GM19043 (cell line): ENCODE measurements around the gene CFAP299.
"Not testable (repeated sequence)": the region's sequence is repeated elsewhere in the genome, so short reads cannot be mapped to it uniquely, and the experiment has no call there.

Experiments
- ATAC-seq: cut with Tn5 transposase; IDR thresholded peaks from one replicate; pipeline ENCODE4 v1.9.1; 2021; ENCODE audit warnings: low read depth; ENCODE audit not compliant: unreplicated experiment

CFAP299 gene

GRCh38 chr4:80439294-80440061 is 103.9 kb downstream of the CFAP299 start:
- ATAC-seq: not testable (repeated sequence)

GRCh38 chr4:80446248-80446647 is 110.7 kb downstream of the CFAP299 start:
- ATAC-seq: no peak

DNA sequence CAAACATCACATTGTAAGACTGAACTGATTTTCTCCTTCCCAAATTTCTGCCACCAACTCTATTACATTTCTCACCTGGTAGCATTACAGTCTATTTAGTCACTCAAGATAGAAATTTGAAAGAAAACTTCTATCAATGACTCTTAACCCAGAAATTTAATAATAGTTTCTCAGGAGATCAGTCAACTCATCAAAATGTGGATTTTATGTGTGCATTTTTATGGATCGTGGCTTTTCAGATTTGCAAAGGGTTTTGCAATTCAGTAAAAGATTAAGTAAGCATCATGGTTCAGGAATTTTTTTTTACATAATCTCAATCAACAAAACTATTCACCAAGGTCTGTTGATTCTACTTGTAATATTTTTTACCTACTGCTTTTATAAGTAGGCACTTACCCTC is 111.1 kb downstream of the CFAP299 start:
- no peak for ATAC-seq

- ATAC-seq: no peak
These were observed 112.0 kb downstream of the CFAP299 start for GRCh38 chr4:80447493-80447892.

- no peak for ATAC-seq
These were observed 112.5 kb downstream of the CFAP299 start for GRCh38 chr4:80448056-80448455.

- no peak for ATAC-seq
These were observed 116.5 kb downstream of the CFAP299 start for GRCh38 chr4:80452055-80452454.

GRCh38 chr4:80452768-80453167 is 117.2 kb downstream of the CFAP299 start:
- no peak for ATAC-seq

GRCh38 chr4:80454040-80454439 is 118.5 kb downstream of the CFAP299 start:
- no peak for ATAC-seq

DNA sequence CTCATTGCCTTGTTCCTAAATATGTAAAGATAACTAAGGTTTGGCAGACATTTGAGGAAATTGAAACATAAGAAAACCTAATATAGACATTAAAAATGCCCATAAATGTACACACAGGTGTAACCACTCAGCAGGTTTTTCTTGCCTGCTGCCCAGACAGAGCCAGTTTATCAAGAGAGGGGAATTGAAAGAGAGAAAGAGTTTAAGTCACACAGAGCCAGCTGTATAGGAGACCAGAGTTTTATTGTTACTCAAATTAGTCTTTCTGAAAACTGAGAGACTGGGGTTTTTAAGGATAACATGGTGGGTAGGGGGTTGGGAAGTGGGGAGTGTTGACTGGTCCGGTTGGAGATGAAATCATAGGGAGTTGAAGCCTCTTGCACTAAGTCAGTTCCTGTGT is 119.0 kb downstream of the CFAP299 start:
- ATAC-seq: no peak

- no peak for ATAC-seq
These were observed 124.5 kb downstream of the CFAP299 start for GRCh38 chr4:80459918-80460473.

DNA sequence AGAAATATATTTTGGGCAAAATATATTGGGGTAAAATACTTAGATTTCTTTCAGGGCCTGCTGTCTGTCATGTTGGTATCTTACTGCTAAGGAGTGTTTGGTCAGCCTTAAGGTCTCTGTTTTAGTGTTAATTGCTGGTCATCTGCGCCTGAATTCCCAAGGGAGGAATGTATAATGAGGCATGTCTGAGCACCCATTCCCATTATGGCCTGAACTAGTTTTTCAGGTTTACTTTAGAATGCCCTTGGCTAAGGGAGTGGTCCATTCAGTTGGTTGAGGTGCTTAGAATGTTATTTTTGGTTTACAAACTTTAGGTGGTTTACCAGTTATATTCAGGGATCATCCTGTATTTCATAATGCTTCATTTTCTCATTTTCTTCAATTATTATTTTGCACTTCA is 125.9 kb downstream of the CFAP299 start:
- ATAC-seq: no peak

DNA sequence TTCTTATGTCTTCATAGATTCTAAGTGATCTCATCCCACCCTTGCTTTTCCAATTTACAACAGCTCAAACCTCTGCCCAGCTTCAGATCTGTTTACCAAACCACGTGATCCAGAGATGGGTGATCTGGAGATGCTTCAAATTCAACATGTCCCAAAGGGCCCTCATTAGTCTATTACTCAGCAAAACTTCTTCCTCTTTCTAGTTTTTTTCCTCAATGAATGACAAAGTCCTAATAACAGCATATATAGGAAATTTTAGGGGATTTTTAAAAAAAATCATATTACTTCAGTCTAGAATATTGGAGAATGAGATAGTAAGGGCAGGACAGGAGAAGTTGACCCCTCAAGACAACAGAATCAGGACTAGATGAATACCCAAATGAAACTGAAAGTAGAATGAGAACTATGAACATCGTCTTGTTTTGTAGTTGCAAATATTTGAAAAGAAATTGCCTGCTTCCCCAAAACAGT is 127.1 kb downstream of the CFAP299 start:
- no peak for ATAC-seq

DNA sequence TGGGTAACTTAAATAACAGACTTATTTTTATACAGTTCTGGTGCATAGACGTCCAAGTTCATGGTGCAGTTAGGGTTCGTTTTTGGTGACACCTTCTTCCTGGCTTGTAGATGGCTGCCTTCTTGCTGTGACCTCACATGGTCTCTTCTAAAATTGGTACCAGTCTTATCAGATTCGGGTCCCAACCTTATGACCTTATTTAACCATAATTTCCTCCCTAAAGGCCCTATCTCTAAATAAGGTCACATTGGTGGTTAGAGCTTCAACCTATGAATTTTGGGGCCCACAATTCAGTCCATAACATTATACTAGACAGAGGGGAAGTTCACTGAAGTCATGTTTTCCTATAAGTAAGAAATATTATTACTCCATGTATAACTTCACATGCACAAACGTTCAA is 128.0 kb downstream of the CFAP299 start:
- no peak for ATAC-seq

- ATAC-seq: no peak
These were observed 129.7 kb downstream of the CFAP299 start for GRCh38 chr4:80465238-80465637.

- no peak for ATAC-seq
These were observed 130.2 kb downstream of the CFAP299 start for GRCh38 chr4:80465736-80466135.

DNA sequence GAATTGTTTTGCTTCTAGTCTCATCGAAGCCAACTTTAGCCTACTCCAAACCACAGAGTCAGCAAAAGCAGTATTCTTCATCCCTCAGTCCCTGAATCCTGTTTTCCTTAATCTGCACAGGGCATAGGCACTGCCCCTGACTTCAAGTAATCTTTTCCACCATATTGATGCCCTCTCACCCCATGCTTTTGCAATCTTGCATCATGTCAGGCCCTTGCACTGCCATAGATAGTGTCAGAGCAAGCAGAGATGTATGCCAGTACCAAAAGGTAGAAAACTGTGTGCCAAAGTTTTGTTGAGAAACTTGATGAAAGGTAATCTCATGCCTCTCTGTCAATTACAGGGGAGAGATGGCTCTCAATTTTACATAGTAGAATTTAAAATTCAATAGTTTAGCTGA is 131.1 kb downstream of the CFAP299 start:
- ATAC-seq: no peak

DNA sequence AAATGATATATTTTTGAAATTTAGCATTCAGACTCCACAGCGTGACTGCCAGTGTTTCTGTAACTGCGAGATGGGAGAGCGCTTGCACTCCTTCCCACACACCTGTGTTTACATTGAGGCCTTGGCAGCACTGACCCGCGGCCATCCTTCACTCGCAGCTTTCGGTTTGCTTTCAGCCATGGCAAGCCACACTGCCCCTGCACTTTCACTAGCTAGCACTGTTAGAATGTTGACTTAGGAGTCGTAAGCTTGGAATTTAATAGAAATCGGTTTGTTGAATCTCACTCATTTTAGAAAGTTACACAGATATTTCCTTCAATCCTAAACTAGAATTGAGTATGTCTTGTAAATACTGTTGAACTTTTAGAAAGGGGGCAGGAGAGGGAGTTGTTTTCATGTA is 136.2 kb downstream of the CFAP299 start:
- peak; percentile 53 for ATAC-seq

- no peak for ATAC-seq
These were observed 139.7 kb downstream of the CFAP299 start for GRCh38 chr4:80475236-80475635.

- no peak for ATAC-seq
These were observed 140.3 kb downstream of the CFAP299 start for GRCh38 chr4:80475798-80476197.

GRCh38 chr4:80484712-80485111 is 149.2 kb downstream of the CFAP299 start:
- ATAC-seq: no peak

- no peak for ATAC-seq
These were observed 151.1 kb downstream of the CFAP299 start for GRCh38 chr4:80486603-80487002.

GRCh38 chr4:80489798-80490197 is 154.3 kb downstream of the CFAP299 start:
- ATAC-seq: no peak
